Measurements from ENCODE around the gene CCDC171.

CCDC171 gene

GRCh38 chr9:15635752-15636151, 82.9 kb downstream of the CCDC171 start:
- no peaks in the 10 kb centered on the region for H3K27me3 ChIP-seq (replicated peaks)
- in situ Hi-C loops (cut with HindIII; ENCODE audit: low pct_ligation_motif_present, low sequenced_read_pairs), result no loop called here
- no peaks in the 10 kb centered on the region for H3K36me3 ChIP-seq (replicated peaks)
- no peak overlapping the region for H3K27ac ChIP-seq
- no peak overlapping the region for H3K4me3 ChIP-seq (ENCODE audit: low read depth, low read length)
- no peak for DNase-seq
- TF ChIP-seq CTCF (IDR thresholded peaks at IDR 0.05; ENCODE audit: low read depth, low read length, missing control alignments), result no peak

- Histone ChIP-seq H3K27ac (no peak overlapping the region), H3K36me3 (replicated peaks) (no peaks in the 10 kb centered on the region), H3K27me3 (replicated peaks) (no peaks in the 10 kb centered on the region), H3K4me3 (ENCODE audit: low read depth, low read length) (no peak overlapping the region)
- in situ Hi-C loops (cut with HindIII; ENCODE audit: low pct_ligation_motif_present, low sequenced_read_pairs), result no loop called here
- no peak for TF ChIP-seq CTCF (IDR thresholded peaks at IDR 0.05; ENCODE audit: low read depth, low read length, missing control alignments)
- no peak for DNase-seq
Measured at GRCh38 chr9:15640121-15640520, 87.3 kb downstream of the CCDC171 start.

- DNase-seq, result no peak
- H3K36me3 ChIP-seq (replicated peaks), result no peaks in the 10 kb centered on the region
- no peak for TF ChIP-seq CTCF (IDR thresholded peaks at IDR 0.05; ENCODE audit: low read depth, low read length, missing control alignments)
- no peaks in the 10 kb centered on the region for H3K27me3 ChIP-seq (replicated peaks)
- in situ Hi-C loops (cut with HindIII; ENCODE audit: low pct_ligation_motif_present, low sequenced_read_pairs), result no loop called here
- H3K27ac ChIP-seq, result no peak overlapping the region
- H3K4me3 ChIP-seq (ENCODE audit: low read depth, low read length), result no peak overlapping the region
Measured at GRCh38 chr9:15641291-15641690, 88.4 kb downstream of the CCDC171 start.

- Histone ChIP-seq H3K4me3 (ENCODE audit: low read depth, low read length) (no peak overlapping the region), H3K27me3 (replicated peaks) (no peaks in the 10 kb centered on the region), H3K27ac (no peak overlapping the region), H3K36me3 (replicated peaks) (no peaks in the 10 kb centered on the region)
- peak; percentile 42 for TF ChIP-seq CTCF (IDR thresholded peaks at IDR 0.05; ENCODE audit: low read depth, low read length, missing control alignments)
- in situ Hi-C loops (cut with HindIII; ENCODE audit: low pct_ligation_motif_present, low sequenced_read_pairs), result no loop called here
- DNase-seq, result peak; percentile 1
Measured at GRCh38 chr9:15642369-15642962, 89.6 kb downstream of the CCDC171 start.

GRCh38 chr9:15670246-15670645, 117.4 kb downstream of the CCDC171 start:
- TF ChIP-seq CTCF (IDR thresholded peaks at IDR 0.05; ENCODE audit: low read depth, low read length, missing control alignments), result no peak
- H3K4me3 ChIP-seq (ENCODE audit: low read depth, low read length), result no peak overlapping the region
- DNase-seq, result no peak
- no peaks in the 10 kb centered on the region for H3K36me3 ChIP-seq (replicated peaks)
- no peaks in the 10 kb centered on the region for H3K27me3 ChIP-seq (replicated peaks)
- H3K27ac ChIP-seq, result no peak overlapping the region
- in situ Hi-C loops (cut with HindIII; ENCODE audit: low pct_ligation_motif_present, low sequenced_read_pairs), result no loop called here

- TF ChIP-seq CTCF (IDR thresholded peaks at IDR 0.05; ENCODE audit: low read depth, low read length, missing control alignments), result no peak
- Histone ChIP-seq H3K27me3 (replicated peaks) (no peaks in the 10 kb centered on the region), H3K4me3 (ENCODE audit: low read depth, low read length) (no peak overlapping the region), H3K36me3 (replicated peaks) (no peaks in the 10 kb centered on the region), H3K27ac (no peak overlapping the region)
- DNase-seq, result no peak
- in situ Hi-C loops (cut with HindIII; ENCODE audit: low pct_ligation_motif_present, low sequenced_read_pairs), result no loop called here
Measured at GRCh38 chr9:15670894-15671293, 118.1 kb downstream of the CCDC171 start.

Measured in brain microvascular endothelial cell (primary cell).